GM18873 (cell line): Measurements from ENCODE around the gene CDYL2.

Experiments used
- ATAC-seq: cut with Tn5 transposase; IDR thresholded peaks from one replicate; pipeline ENCODE4 v1.9.1; 2021; ENCODE audit warnings: mild to moderate bottlenecking, moderate library complexity, moderate number of reproducible peaks; ENCODE audit not compliant: unreplicated experiment, low FRiP score

CDYL2 gene

DNA sequence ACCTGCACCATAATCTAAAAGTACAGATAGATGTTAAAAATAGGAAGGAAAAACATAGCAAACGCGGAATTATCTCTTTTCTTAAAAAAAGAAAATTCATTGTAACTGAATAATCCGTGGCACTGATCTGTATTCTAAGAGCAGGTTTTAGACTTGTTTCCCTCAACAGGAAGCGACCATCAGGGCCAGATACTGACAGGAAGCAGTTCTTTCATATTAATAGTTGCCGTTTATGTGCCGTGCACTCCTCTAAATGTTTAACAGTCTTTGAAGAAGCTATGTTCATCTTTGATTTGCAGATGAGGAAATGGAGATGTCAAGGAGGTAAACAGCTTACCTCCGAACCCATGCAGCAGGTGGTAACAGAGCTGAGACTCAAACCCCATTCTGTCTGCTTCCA lies 240.0 kb downstream of the CDYL2 start:
- ATAC-seq = no peak

DNA sequence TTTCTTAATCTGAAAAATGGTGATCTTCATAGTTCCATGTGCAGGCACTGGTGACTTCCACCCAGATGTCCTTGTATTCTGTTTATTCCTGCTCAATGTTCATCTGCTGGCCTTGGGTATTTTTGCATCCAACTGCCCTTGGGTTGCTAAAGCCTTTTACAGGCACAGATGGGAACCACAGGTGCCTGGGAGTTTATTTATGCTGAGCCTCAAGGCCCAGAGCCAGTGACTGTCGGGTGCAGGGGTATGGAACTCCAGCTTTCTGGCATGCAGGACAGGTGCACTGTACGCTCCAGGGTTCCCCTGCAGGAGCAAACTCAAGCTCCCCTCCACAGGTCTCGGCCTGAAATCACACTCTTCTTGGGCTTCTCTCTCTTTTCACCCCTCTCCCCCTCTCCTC lies 241.3 kb downstream of the CDYL2 start:
- no peak for ATAC-seq

DNA sequence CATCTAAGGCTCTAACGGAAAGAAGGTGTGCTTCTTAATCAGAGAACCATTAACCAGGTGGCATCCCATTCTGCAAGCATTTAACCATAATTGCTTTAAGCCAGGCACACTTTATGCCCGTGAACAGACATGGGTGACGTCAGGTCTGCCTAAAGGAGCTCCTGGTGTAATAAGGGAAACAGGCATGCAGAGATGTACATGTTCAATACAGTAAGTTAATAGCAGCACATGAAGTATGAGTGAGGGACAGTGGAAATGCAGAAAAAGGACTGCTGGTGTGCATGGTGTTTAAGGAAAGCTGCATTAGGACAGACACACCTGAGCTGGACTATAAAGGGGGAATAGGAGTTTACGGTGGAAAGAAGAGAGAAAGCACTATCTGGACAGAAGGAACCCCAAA lies 245.0 kb downstream of the CDYL2 start:
- no peak for ATAC-seq

DNA sequence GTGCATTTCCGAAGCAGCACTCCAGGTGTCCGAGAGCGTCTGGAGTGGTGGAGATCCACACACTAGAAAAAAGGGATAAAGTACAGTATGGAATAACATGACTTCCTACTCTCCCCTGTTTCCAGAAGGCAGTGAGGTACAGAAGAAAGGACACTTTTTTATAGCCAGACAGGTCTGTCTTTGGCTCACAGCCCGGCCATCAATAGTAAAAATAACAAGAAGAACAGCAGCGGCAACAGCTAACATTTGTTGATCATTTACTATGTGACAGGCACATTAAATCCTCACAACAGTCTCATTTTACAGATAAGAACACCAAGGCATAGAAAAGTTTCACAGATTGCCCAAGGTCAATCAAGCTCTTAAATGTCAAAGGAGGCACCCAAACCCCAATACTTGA lies 247.4 kb downstream of the CDYL2 start:
- no peak for ATAC-seq

DNA sequence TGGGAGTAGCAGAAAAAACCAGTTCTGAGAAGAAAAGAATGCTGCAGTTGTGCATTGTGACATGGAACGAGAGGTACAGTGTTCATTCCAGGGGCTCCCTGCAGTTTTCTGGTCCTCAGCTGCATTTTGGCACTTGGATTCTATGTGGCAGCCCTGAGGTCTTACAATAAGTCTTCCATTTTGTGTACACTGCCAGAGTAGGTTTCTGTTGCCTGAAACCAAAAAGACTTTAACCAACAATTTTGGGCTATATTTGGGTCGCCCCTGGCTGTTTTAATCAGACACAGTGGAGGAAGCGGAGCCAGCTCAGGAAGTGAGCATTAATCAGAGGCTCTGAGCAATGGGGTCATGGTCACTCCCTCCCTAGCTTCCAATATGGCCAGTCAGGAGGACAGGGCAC lies 247.9 kb downstream of the CDYL2 start:
- ATAC-seq = no peak

DNA sequence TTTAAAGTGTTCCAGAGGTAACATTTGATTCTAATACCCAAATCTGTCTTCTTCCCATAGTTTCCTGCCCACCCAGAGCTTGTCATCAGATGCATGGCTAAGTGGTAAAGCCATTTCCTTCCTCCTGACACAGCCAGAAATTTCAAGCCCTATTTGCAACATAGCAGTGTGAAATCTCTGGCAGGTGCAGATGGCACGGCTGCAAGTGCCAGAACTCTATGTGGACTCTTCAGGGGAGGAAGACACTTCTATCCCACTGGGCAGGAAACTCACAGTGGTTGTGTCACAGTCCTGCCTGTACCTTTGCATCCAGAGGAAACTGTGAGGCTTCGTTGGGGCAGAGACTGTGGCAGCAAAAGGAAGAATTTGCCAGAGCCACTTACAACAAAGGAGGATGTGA lies 250.4 kb downstream of the CDYL2 start:
- no peak for ATAC-seq

DNA sequence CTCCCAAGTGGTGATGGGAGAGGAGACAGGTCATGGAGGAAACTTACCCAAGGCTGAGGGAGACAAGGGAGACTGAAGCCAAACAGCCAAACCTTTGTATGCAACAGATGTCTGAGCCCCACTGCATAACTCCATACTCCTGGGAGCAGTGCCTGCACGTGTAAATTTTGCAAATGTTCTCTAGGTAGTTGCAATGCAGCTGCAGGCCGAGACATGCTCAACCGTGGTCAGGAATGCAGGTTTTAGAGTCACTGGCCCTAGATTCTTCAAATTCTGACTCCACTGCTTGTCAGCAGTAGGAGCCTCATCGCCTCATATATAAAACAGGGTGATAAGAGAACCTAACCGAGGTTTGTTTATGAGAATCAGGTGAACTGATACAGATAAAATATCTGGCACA lies 252.1 kb downstream of the CDYL2 start:
- ATAC-seq = no peak
